GM18502 (cell line): ENCODE data around the gene NAALADL2.
"Not testable (repeated sequence)": the region's sequence is repeated elsewhere in the genome, so short reads cannot be mapped to it uniquely, and the experiment has no call there.

ENCODE experiments used
- ATAC-seq: cut with Tn5 transposase; IDR thresholded peaks from one replicate; pipeline ENCODE4 v1.9.1; 2021; ENCODE audit warnings: mild to moderate bottlenecking; ENCODE audit not compliant: unreplicated experiment, poor library complexity

Gene NAALADL2

GRCh38 chr3:175606650-175607318 lies 747.6 kb downstream of the NAALADL2 start:
- ATAC-seq = no peak

GRCh38 chr3:175608356-175608755 lies 749.2 kb downstream of the NAALADL2 start:
- no peak for ATAC-seq

- ATAC-seq = no peak
These were observed 749.8 kb downstream of the NAALADL2 start for GRCh38 chr3:175608911-175609310.

GRCh38 chr3:175612487-175613196 lies 753.5 kb downstream of the NAALADL2 start:
- no peak for ATAC-seq

- ATAC-seq = not testable (repeated sequence)
These were observed 755.0 kb downstream of the NAALADL2 start for GRCh38 chr3:175614107-175614506.

DNA sequence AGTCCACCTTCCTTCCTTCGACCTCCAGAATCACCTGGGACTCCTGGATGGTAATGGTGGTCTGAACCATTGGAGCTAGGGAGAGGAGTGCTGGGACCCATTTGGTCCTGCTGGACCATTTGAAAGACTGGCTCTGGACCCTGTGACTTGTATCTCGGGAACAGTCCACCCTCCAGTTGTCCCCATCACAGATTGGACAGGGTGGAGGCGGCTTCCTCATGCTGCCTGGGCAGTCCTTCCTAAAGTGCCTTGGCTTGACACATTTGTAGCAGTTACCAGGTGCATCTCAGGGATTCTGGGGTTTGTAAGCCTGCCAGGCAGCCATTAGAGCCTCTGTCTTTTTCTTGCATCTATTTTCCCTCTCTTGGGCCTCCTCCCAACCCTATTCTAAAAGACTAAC lies 758.1 kb downstream of the NAALADL2 start:
- no peak for ATAC-seq

- ATAC-seq = no peak
These were observed 760.2 kb downstream of the NAALADL2 start for GRCh38 chr3:175619369-175619768.

GRCh38 chr3:175620093-175620492 lies 761.0 kb downstream of the NAALADL2 start:
- ATAC-seq = no peak

- no peak for ATAC-seq
These were observed 761.4 kb downstream of the NAALADL2 start for GRCh38 chr3:175620532-175620931.

DNA sequence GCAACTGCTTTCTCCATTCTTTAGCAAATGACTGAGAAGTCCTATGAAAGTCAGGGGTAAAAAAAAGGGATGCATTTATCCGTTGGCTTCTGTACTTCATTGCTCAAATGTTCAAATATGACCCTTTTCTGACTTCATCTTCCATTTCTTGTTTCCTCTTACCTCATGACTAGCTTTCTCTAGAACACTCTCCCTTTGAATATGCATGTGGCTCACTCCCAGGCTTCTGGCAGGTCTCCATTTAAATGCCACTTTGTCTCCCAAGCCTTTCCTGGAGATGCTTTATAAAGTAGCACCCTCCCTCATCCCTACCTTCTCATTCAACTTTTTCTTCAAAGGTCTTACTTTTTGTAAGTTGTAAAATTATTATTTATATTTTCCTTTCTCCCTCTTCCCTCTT lies 781.8 kb downstream of the NAALADL2 start:
- ATAC-seq = no peak

- ATAC-seq = no peak
These were observed 787.7 kb downstream of the NAALADL2 start for GRCh38 chr3:175646865-175647264.

DNA sequence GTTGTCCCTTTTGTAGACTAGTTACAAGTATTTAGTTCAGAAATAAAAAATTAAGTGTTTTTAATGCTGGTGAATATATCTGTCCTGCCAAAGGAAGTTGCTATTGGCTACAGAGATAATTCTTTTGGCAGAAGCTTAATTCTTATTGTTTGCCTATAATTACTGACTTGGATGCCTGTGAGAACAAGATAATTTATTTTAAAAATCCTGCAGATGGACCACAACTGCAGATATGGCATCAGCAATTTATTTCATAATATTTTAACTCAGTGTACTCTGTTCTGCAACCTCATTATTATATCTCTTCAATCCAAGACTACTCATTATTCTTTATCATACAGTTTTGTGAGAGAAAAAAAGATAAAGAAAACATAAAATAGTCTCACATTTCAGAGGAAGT lies 789.8 kb downstream of the NAALADL2 start:
- ATAC-seq = no peak

DNA sequence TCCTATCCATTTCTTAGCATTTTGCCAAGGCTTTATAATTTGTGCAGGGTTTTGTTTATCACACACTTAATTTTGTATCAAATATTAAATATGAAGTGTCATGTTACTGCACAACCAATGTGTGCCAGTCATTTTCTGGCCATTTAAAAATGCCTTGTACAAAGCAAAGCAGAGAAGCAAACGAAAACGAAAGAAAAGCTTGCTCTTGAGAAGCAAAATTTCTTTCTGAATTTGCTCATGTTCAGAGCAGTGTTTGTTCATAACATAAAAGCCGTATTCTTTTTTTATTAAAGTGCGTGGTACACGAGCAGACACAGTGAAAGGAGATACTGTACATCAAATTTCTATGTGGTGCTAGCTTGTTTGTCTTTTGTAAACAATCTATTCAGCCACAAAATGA lies 792.6 kb downstream of the NAALADL2 start:
- ATAC-seq = no peak

DNA sequence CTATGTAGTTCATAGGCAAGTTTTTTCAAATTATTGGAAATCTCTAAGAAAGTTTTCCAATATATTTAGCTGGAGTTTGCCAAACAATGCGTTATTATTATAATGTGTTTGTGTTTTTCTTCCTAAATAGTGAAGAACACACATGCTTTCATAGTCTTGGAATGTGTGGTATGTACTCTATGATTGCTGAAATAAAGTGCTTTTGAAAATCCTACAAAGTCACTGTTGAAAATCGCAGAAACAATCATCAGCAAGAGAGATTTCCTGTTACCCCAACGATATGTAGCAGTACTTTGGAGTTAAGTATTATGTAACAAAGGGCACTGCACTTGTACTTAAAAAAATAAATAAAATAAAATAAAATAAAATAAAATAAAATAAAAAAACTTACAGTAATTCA lies 796.2 kb downstream of the NAALADL2 start:
- no peak for ATAC-seq

DNA sequence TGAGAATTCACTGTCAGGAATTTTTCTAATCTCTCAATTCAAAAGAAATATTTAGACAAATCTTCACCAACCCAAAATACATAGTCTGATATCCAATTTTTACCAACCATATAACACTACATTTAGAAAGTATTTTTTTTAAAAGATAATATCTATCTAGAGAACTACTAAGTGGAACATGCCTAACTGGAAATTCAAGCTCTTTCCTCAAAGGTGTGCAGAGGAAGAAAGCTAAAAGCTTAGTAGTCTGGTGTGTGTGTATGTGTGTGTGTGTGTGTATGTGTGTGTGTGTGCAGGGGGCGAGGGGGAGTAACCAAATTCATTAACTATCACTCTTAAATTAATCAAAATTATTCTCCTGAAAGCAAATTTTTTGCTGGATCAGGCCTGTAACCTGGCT lies 797.3 kb downstream of the NAALADL2 start:
- ATAC-seq = no peak

DNA sequence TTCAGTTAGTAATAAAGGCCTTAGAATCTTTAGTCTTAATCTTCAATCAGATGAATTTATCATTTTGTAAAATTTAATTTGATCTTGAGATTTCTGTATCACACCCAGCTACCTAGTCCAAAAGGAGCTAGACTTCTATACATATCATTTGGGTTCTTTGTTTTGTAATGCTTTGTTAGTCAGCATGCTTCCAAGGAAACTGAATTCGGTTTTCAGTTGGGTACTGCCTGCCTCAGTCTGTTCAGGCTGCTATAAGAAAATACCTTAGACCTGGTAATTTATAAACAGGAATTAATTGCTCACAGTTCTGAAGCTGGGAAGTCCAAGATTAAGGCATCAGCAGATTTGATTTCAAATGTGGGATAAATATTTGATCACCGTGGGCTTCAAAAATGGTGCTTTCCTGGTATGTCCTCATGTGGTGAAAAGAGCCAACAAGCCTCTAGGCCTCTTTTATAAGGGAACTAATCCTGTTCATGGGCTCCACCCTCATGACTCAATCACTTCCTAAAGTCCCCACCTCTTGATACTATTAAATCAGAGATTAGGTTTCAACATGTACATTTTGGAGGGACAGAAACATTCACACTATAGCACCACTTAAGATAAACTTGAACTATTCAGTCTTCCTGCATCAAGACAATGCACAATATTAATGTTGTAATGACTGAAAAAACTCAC lies 800.7 kb downstream of the NAALADL2 start:
- ATAC-seq = no peak

- no peak for ATAC-seq
These were observed 803.7 kb downstream of the NAALADL2 start for GRCh38 chr3:175662815-175663214.

- no peak for ATAC-seq
These were observed 805.8 kb downstream of the NAALADL2 start for GRCh38 chr3:175664911-175665310.

- ATAC-seq = no peak
These were observed 809.2 kb downstream of the NAALADL2 start for GRCh38 chr3:175668300-175668699.

DNA sequence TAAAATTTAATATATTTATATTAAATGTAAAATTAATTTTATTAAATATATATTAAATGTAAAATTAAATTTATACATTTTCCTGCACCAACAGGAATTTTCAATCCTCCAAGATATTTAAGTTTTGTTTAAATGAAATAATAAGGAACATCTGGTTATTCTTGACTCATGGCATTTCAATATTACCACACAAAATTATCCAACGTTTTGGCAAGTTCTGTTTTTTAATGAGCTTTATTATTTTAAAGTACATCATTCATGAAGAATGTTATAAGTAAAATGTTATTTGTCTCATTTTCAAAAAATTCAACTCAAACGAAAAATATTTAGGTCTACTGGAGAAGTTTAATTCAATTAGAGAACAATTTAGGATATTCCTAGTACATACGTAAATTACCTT lies 811.4 kb downstream of the NAALADL2 start:
- ATAC-seq = no peak

DNA sequence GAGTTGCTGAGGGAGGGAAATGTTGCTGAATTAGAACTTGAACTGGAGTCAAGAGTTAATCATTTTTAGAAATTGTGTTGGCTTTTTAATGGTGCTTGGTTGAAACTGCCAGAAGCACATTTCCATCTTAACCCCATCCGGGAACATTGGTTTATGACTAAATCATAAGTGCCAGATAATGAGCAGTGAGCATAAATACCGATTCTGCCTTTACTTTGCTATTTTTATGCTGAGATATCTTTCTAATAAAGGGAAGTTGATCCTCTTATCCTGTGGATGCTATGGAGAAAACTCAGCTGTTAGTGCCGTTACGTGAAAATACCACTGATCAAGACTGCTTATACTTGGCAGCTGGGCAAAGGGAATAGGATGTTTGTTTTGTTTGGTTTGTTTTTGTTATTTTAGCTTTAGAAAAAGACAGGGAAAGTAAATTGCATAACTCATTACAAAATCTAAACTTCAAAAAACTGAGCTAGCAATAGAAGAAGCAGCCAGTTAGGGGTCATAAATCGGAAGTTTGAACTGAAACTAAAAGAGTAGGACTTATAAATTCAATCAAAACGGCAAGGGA lies 813.1 kb downstream of the NAALADL2 start:
- no peak for ATAC-seq
